Mesenchymal stem cell (in vitro differentiated cells and primary cell): ENCODE data around the gene EXO1. TPM values are rescaled to one million over a fixed set of nuclear protein-coding genes. Genes with fewer than 3 reads are reported as not detected.
A peak's percentile ranks its signal among the peaks of the same experiment; 100 is the strongest.

ENCODE experiments used
- DNase-seq: peaks from one replicate; pipeline ENCODE4 v3.0.0-alpha.2; 2013
- H2AFZ ChIP-seq: one replicate; pipeline ENCODE4 v1.6.1; 2013; ENCODE audit warnings: low read depth, mild to moderate bottlenecking, control low read depth, inconsistent platforms, low read length, moderate library complexity
- H2AK5ac ChIP-seq: 2 replicates; pipeline ENCODE4 v1.6.1; 2013; ENCODE audit warnings: low read length, moderate library complexity, mild to moderate bottlenecking, inconsistent platforms; ENCODE audit not compliant: severe bottlenecking
- H2BK120ac ChIP-seq: one replicate; pipeline ENCODE4 v1.6.1; 2013; ENCODE audit warnings: low read depth, mild to moderate bottlenecking, inconsistent platforms, low read length, moderate library complexity
- H2BK12ac ChIP-seq, 2 experiments: one replicate each; pipeline ENCODE4 v1.6.1; 2013; ENCODE audit warnings: inconsistent platforms in 2 of 2, low read length in 2 of 2, mild to moderate bottlenecking in 2 of 2, moderate library complexity in 2 of 2, control low read depth in 1 of 2
- H2BK15ac ChIP-seq: one replicate; pipeline ENCODE4 v1.6.1; 2013; ENCODE audit warnings: mild to moderate bottlenecking, low read depth, inconsistent platforms; ENCODE audit not compliant: poor library complexity, severe bottlenecking
- H2BK5ac ChIP-seq: 2 replicates; pipeline ENCODE4 v1.6.1; 2013; ENCODE audit warnings: low read depth, mild to moderate bottlenecking, low read length, control low read depth, inconsistent platforms; ENCODE audit not compliant: poor library complexity, severe bottlenecking
- H3K14ac ChIP-seq, 2 experiments: one replicate each; pipeline ENCODE4 v1.6.1; 2013; ENCODE audit warnings: inconsistent platforms in 2 of 2, low read length in 2 of 2, control low read depth in 1 of 2, mild to moderate bottlenecking in 1 of 2, moderate library complexity in 1 of 2
- H3K18ac ChIP-seq, 2 experiments: one replicate each; pipeline ENCODE4 v1.6.1; 2013; ENCODE audit warnings: inconsistent platforms in 2 of 2, low read length in 2 of 2, control low read depth in 1 of 2, low read depth in 1 of 2, mild to moderate bottlenecking in 1 of 2
- H3K23ac ChIP-seq, 2 experiments: one replicate each; pipeline ENCODE4 v1.6.1; 2013; ENCODE audit warnings: inconsistent platforms in 2 of 2, low read length in 2 of 2, mild to moderate bottlenecking in 2 of 2, moderate library complexity in 2 of 2, control low read depth in 1 of 2
- H3K27ac ChIP-seq: 2 replicates; pipeline ENCODE4 v1.5.1; 2013; ENCODE audit warnings: mild to moderate bottlenecking, moderate library complexity, low read length, control low read depth, inconsistent platforms; ENCODE audit not compliant: poor library complexity, severe bottlenecking
- H3K27me3 ChIP-seq, 2 experiments: 2 replicates each; pipeline versions ENCODE4 v1.6.1 to v1.7.0; 2013; ENCODE audit warnings: low read length in 2 of 2, mild to moderate bottlenecking in 2 of 2, moderate library complexity in 2 of 2, control low read depth in 1 of 2, inconsistent platforms in 1 of 2; ENCODE audit not compliant: control insufficient read depth in 1 of 2, insufficient read depth in 1 of 2
- H3K36me3 ChIP-seq, 2 experiments: 2 replicates each; pipeline versions ENCODE4 v1.6.1 to v1.7.0; 2013; ENCODE audit warnings: low read length in 2 of 2, control low read depth in 1 of 2, inconsistent platforms in 1 of 2, low read depth in 1 of 2, mild to moderate bottlenecking in 1 of 2; ENCODE audit not compliant: insufficient read depth in 2 of 2, control insufficient read depth in 1 of 2
- H3K4ac ChIP-seq, 2 experiments: one replicate each; pipeline ENCODE4 v1.6.1; 2013; ENCODE audit warnings: inconsistent platforms in 2 of 2, low read length in 2 of 2, mild to moderate bottlenecking in 2 of 2, moderate library complexity in 2 of 2, control low read depth in 1 of 2, low read depth in 1 of 2
- H3K4me1 ChIP-seq: 2 replicates; pipeline ENCODE4 v1.6.1; 2013; ENCODE audit warnings: low read depth, low read length, control low read depth; ENCODE audit not compliant: control insufficient read depth, insufficient read depth
- H3K4me2 ChIP-seq: 2 replicates; pipeline ENCODE4 v1.6.1; 2013; ENCODE audit warnings: low read length, mild to moderate bottlenecking, inconsistent platforms; ENCODE audit not compliant: poor library complexity, severe bottlenecking
- H3K4me3 ChIP-seq, 2 experiments: 2 replicates each; pipeline versions ENCODE4 v1.5.1 to v1.7.0; 2013; ENCODE audit warnings: low read length in 2 of 2, mild to moderate bottlenecking in 2 of 2, control low read depth in 1 of 2, low read depth in 1 of 2; ENCODE audit not compliant: insufficient read depth in 1 of 2
- H3K79me1 ChIP-seq: replicated peaks from 2 replicates; pipeline ENCODE4 v1.6.1; 2013; ENCODE audit warnings: mild to moderate bottlenecking, control low read depth, low read length, inconsistent platforms; ENCODE audit not compliant: poor library complexity, severe bottlenecking
- H3K9ac ChIP-seq: 2 replicates; pipeline ENCODE4 v1.7.0; 2013; ENCODE audit warnings: mild to moderate bottlenecking, low read length, moderate library complexity
- H3K9me3 ChIP-seq: 2 replicates; pipeline ENCODE4 v1.7.0; 2013; ENCODE audit warnings: mild to moderate bottlenecking, low read length; ENCODE audit not compliant: control insufficient read depth
- H4K8ac ChIP-seq: one replicate; pipeline ENCODE4 v1.6.1; 2013; ENCODE audit warnings: inconsistent platforms, mild to moderate bottlenecking, low read length, moderate library complexity
- H4K91ac ChIP-seq: one replicate; pipeline ENCODE4 v1.6.1; 2013; ENCODE audit warnings: mild to moderate bottlenecking, low read length, inconsistent platforms
- WGBS: methylation state at CpG from one replicate; pipeline ENCODE4 v1.1.7; 2013; ENCODE audit warnings: mixed read lengths; 5-methylcytosine and 5-hydroxymethylcytosine counted together
- polyA plus RNA-seq, 2 experiments: library from polyadenylated mRNA; stranded (reverse); fragments of 200-250 nt; gene quantifications; one replicate each; pipeline ENCODE4 v1.2.3, GENCODE V29; 2013

EXO1 gene
- polyA plus RNA-seq (2013, experiment 1 of 2) = 2.1 TPM
- 1.7 TPM for polyA plus RNA-seq (2013, experiment 2 of 2)

DNA sequence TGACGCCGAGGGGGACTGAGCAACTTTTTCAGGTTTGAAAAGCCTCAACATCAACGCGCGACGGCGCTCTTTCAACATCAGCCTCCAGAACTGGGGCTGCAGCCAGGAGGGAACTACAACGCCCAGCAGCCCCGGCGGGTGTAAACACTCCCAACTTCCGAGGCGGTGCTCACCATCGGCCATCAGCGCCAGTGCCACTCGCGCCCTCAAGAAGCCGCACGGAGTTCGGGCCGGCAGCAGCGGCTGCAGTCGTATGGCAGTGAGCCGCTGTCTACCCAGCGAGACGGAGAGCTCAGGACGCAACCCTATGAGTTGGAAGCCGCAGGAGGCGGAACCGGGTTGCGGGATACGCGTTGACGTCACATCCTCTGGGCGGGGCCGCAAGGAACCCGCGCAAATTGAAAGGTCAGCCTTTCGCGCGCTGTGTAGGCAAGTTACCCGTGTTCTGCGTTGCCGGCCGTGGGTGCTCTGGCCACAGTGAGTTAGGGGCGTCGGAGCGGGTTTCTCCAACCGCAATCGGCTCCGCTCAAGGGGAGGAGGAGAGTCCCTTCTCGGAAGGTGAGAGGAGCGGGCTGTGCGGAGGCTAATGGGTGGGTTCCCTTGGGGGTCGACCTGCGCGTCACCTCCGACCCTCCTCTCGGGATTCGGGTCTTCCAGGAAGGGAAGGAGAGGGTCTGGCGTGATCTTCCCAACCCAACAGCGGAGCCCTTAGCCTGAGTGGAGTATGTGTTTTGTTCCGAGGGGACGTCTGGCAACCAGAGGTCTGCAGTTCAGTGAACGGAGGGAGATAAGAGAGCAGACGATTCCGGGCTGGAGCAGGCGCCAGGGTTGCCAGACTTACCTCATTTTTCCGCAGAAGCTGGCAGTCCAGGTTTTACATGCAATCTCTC, at the start of gene EXO1:
Gene EXO1 (plus strand): TSS at position 409 of the 890 bp plus-strand sequence. CDS start 2,222 bp downstream, outside the sequence.
- Histone ChIP-seq H3K4me1 (peaks cover 4% of the 10 kb centered on the region), H3K36me3 (peaks cover 0 to under 1% of the 10 kb centered on the region in 2 experiments), H3K9me3 (no peaks in the 10 kb centered on the region), H3K79me1 (peaks cover 6% of the 10 kb centered on the region), H3K4me2 (peak within 1 kb of the TSS; percentile 95), H2AK5ac (no peak within 1 kb of the TSS), H2BK5ac (peak within 1 kb of the TSS; percentile 84), H2BK120ac (peak within 1 kb of the TSS; percentile 92), H4K91ac (peak within 1 kb of the TSS; percentile 96), H3K18ac (peak within 1 kb of the TSS; percentile 98 to 99), H2AFZ (peak within 1 kb of the TSS; percentile 55), H2BK15ac (peak within 1 kb of the TSS; percentile 39), H3K27me3 (no peaks in the 10 kb centered on the region), H3K4me3 (peak within 1 kb of the TSS; percentile 77 to 99), H3K23ac (no peak within 1 kb of the TSS), H3K27ac (peak within 1 kb of the TSS; percentile 94), H2BK12ac (peak within 1 kb of the TSS in 1 of 2 experiments; percentile 19), H3K9ac (peak within 1 kb of the TSS; percentile 98), H3K14ac (peak within 1 kb of the TSS in 1 of 2 experiments; percentile 93), H3K4ac (peak within 1 kb of the TSS; percentile 50 to 79), H4K8ac (peak within 1 kb of the TSS; percentile 96)
- DNase-seq = peak; percentile 94
- under 1% methylated on average over 67 of the region's 68 CpGs for WGBS

DNA sequence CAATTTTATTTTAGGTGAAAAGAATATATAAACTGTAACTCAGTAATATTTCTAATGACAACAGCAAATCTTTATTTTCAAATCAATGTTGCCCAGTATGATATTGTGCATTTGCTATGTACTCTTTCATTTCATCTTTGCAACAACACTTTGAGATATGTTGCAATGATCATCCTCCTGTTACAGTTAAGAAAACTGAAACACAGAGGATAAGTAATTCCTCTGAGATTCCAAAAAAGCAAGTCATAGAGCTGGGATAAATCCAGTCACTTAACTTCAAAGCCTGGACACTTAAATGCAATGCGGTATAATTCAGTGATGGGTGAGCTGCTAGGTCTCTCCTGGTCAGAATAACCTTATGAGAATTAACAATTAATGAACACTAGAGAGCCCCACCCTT, 48.6 kb upstream of the EXO1 start:
- H3K4me2 ChIP-seq = no peak overlapping the region
- H2BK15ac ChIP-seq = no peak overlapping the region
- H2BK120ac ChIP-seq = no peak overlapping the region
- peak; percentile 57 for DNase-seq
- no peak overlapping the region for H3K27ac ChIP-seq
- H3K4me3 ChIP-seq = no peak overlapping the region
- H3K23ac ChIP-seq = no peak overlapping the region
- no peak overlapping the region for H4K8ac ChIP-seq
- H2AK5ac ChIP-seq = no peak overlapping the region
- H2AFZ ChIP-seq = no peak overlapping the region
- H3K9me3 ChIP-seq = no peaks in the 10 kb centered on the region
- H2BK5ac ChIP-seq = no peak overlapping the region
- no peaks in the 10 kb centered on the region for H3K79me1 ChIP-seq
- no peak overlapping the region for H3K14ac ChIP-seq
- 96% methylated on average over 1 of the region's 1 CpG for WGBS
- H3K4me1 ChIP-seq = no peaks in the 10 kb centered on the region
- no peak overlapping the region for H3K4ac ChIP-seq
- H3K36me3 ChIP-seq = no peaks in the 10 kb centered on the region
- H4K91ac ChIP-seq = no peak overlapping the region
- H2BK12ac ChIP-seq = no peak overlapping the region
- no peaks in the 10 kb centered on the region for H3K27me3 ChIP-seq
- no peak overlapping the region for H3K18ac ChIP-seq
- H3K9ac ChIP-seq = no peak overlapping the region

DNA sequence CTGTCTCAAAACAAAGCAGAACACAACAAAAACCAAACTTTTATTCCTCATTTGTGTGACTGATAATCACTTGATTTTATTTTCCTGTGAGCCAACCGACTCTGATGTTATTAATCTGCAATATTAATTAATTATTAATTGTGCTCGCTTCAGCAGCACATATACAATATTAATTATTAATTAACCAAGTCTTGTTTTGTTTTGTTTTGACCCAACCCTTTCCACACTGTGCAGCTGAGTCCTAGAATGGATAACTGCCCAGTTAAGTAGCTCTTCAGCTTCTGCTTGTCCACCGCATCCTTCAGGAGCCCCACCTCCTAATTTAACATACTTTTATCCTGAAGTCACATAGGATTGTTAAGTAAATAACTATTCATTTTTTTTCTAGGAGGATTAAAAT, 47.4 kb upstream of the EXO1 start:
- no peaks in the 10 kb centered on the region for H3K27me3 ChIP-seq
- H3K9ac ChIP-seq = no peak overlapping the region
- no peak overlapping the region for H3K27ac ChIP-seq
- no peak overlapping the region for H4K91ac ChIP-seq
- no peaks in the 10 kb centered on the region for H3K79me1 ChIP-seq
- H2BK15ac ChIP-seq = no peak overlapping the region
- H3K36me3 ChIP-seq = no peaks in the 10 kb centered on the region
- H3K23ac ChIP-seq = no peak overlapping the region
- no peak overlapping the region for H2BK120ac ChIP-seq
- H3K4me3 ChIP-seq = no peak overlapping the region
- H2BK5ac ChIP-seq = no peak overlapping the region
- H3K4me1 ChIP-seq = no peaks in the 10 kb centered on the region
- H2AFZ ChIP-seq = no peak overlapping the region
- H3K14ac ChIP-seq = no peak overlapping the region
- no peak overlapping the region for H3K18ac ChIP-seq
- no peak overlapping the region for H3K4ac ChIP-seq
- no peak overlapping the region for H3K4me2 ChIP-seq
- no peak overlapping the region for H4K8ac ChIP-seq
- H2BK12ac ChIP-seq = no peak overlapping the region
- 83% methylated on average over 1 of the region's 3 CpGs for WGBS
- no peak overlapping the region for H2AK5ac ChIP-seq
- H3K9me3 ChIP-seq = no peaks in the 10 kb centered on the region
- no peak for DNase-seq

DNA sequence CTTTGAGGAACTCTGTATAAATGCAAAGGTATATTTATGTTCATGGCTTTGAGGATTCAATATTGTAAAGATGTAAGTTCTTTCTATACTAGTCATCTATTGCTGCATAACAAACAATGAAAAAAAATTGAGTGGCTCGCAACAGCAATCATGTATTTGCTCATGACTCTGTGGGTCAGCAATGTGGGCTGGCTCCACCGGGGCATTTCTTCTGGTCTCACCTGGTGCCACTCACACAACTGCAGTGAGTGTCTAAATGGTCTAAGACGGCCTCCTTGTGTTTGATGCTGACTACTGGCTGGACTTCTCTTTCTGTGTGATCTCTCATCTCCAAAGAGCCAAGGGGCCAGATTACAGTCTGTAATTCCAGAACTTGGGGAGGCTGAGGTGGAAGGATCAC, 45.1 kb upstream of the EXO1 start:
- no peak for DNase-seq
- no peaks in the 10 kb centered on the region for H3K4me1 ChIP-seq
- no peak overlapping the region for H2BK15ac ChIP-seq
- no peak overlapping the region for H3K14ac ChIP-seq
- no peak overlapping the region for H2BK120ac ChIP-seq
- H3K4ac ChIP-seq = no peak overlapping the region
- no peak overlapping the region for H4K91ac ChIP-seq
- no peak overlapping the region for H3K4me3 ChIP-seq
- no peak overlapping the region for H3K23ac ChIP-seq
- no peaks in the 10 kb centered on the region for H3K9me3 ChIP-seq
- WGBS = 90% methylated on average over 3 of the region's 3 CpGs
- H3K9ac ChIP-seq = no peak overlapping the region
- no peak overlapping the region for H2AK5ac ChIP-seq
- H2AFZ ChIP-seq = no peak overlapping the region
- H3K27ac ChIP-seq = no peak overlapping the region
- H3K27me3 ChIP-seq = no peaks in the 10 kb centered on the region
- no peak overlapping the region for H2BK5ac ChIP-seq
- no peaks in the 10 kb centered on the region for H3K79me1 ChIP-seq
- H4K8ac ChIP-seq = no peak overlapping the region
- H3K36me3 ChIP-seq = no peaks in the 10 kb centered on the region
- H2BK12ac ChIP-seq = no peak overlapping the region
- no peak overlapping the region for H3K4me2 ChIP-seq
- H3K18ac ChIP-seq = no peak overlapping the region
